ENCODE data around the gene CHKA. TPM values are rescaled to one million over a fixed set of nuclear protein-coding genes. Genes with fewer than 3 reads are reported as not detected.

The CHKA gene
- total RNA-seq, 1 experiment from 2014 or later = 63.0 TPM

GRCh38 chr11:68006606-68007166 is 114.5 kb downstream of the CHKA start:
- Histone ChIP-seq H3K23me2 (ENCODE audit: insufficient read length, low read depth, low read length, poor library complexity, severe bottlenecking) (peaks cover 4% of the 10 kb centered on the region), H2BK15ac (ENCODE audit: low read depth, low read length) (no peak overlapping the region), H3K79me1 (ENCODE audit: insufficient read depth, low read depth, low read length, poor library complexity, severe bottlenecking) (no peaks in the 10 kb centered on the region), H3K9me3 (ENCODE audit: control insufficient read depth, low read depth, low read length) (no peaks in the 10 kb centered on the region), H3K18ac (ENCODE audit: insufficient read length, low read depth, low read length) (no peak overlapping the region), H3T11ph (ENCODE audit: low read length) (no peak overlapping the region), H3K9ac (ENCODE audit: extremely low read depth, insufficient read length, low read length) (no peak overlapping the region), H3K56ac (ENCODE audit: insufficient read length, low read depth, low read length) (no peak overlapping the region), H2BK12ac (ENCODE audit: insufficient read length, low read depth, low read length) (no peak overlapping the region), H2BK20ac (ENCODE audit: low read depth, low read length, poor library complexity, severe bottlenecking) (no peak overlapping the region), H3K27ac (ENCODE audit: insufficient read length, low read depth, low read length) (no peak overlapping the region), H3K4me2 (ENCODE audit: insufficient read depth, insufficient read length, low read length) (no peak overlapping the region), H4K20me1 (ENCODE audit: control insufficient read depth, insufficient read depth, insufficient read length) (no peaks in the 10 kb centered on the region), H3K4ac (ENCODE audit: low read depth, low read length) (no peak overlapping the region), H2BK5ac (ENCODE audit: insufficient read length, low read length) (no peak overlapping the region), H3K4me1 (ENCODE audit: insufficient read depth, low read length) (no peaks in the 10 kb centered on the region; the same call in 1 of the 2 replicates), H2AK5ac (ENCODE audit: insufficient read length, low read length) (no peak overlapping the region), H2AFZ (ENCODE audit: low read length) (no peak overlapping the region), H3K23ac (ENCODE audit: insufficient read length, low read depth, low read length) (no peak overlapping the region), H3K14ac (ENCODE audit: insufficient read depth, low read length) (no peak overlapping the region), H3K79me2 (ENCODE audit: insufficient read depth, low read length) (no peaks in the 10 kb centered on the region), H4K8ac (replicated peaks; ENCODE audit: insufficient read length, low read depth, low read length) (no peak overlapping the region), H2BK120ac (ENCODE audit: low read depth, low read length, poor library complexity, severe bottlenecking) (no peak overlapping the region), H4K91ac (ENCODE audit: insufficient read length, low read depth, low read length) (no peak overlapping the region), H4K5ac (ENCODE audit: insufficient read length, low read depth, low read length) (no peak overlapping the region), H3K27me3 (ENCODE audit: insufficient read depth, low read length) (no peaks in the 10 kb centered on the region)
- DNase-seq = no peak
- Mint-ChIP-seq H3K36me3 (ENCODE audit: insufficient read depth in 1 of 3, low read depth in 3 of 3) (no peaks in the 10 kb centered on the region; a peak in 1 of 7 replicates), H3K4me3 (no peak overlapping the region), H3K9me3 (peaks cover 0 to 5% of the 10 kb centered on the region in 2 experiments; a peak in 1 of 5 replicates), H3K4me1 (peaks cover 26 to 46% of the 10 kb centered on the region in 2 experiments), H3K27me3 (ENCODE audit: low read depth) (peaks cover 10% of the 10 kb centered on the region), H3K27ac (no peak overlapping the region; a peak in 1 of 7 replicates)
- no CpG with 5 or more reads among the region's 7 CpGs for WGBS (ENCODE audit: extremely low coverage, insufficient read length, low lambda C conversion rate)
- no peak for TF ChIP-seq CTCF (conservative IDR thresholded peaks at IDR 0.05)

All from H9 (cell line).